ENCODE results near the gene PRR19. TPM values are rescaled to one million over a fixed set of nuclear protein-coding genes. Genes with fewer than 3 reads are reported as not detected.

Gene PRR19
- total RNA-seq, 2 donors from 2014 or later, result 0.32 to 1.0 TPM

GRCh38 chr19:42285988-42286348 lies 16.0 kb upstream of the PRR19 start:
- Histone ChIP-seq H3K9ac (ENCODE audit: low read depth in 2 of 2, low read length in 2 of 2) (peak overlapping the region in 1 of 2 donors; percentile 28), H3K27me3 (no peaks in the 10 kb centered on the region), H3K36me3 (peaks cover 14% of the 10 kb centered on the region), H3K27ac (no peak overlapping the region), H3K4me3 (no peak overlapping the region), H3K9me3 (no peaks in the 10 kb centered on the region), H3K4me1 (peaks cover 27% of the 10 kb centered on the region)
- intact Hi-C loops (cut with DNase I), result no loop called here
- TF ChIP-seq CTCF (IDR thresholded peaks at IDR 0.05), result no peak
- no peak for DNase-seq

DNA sequence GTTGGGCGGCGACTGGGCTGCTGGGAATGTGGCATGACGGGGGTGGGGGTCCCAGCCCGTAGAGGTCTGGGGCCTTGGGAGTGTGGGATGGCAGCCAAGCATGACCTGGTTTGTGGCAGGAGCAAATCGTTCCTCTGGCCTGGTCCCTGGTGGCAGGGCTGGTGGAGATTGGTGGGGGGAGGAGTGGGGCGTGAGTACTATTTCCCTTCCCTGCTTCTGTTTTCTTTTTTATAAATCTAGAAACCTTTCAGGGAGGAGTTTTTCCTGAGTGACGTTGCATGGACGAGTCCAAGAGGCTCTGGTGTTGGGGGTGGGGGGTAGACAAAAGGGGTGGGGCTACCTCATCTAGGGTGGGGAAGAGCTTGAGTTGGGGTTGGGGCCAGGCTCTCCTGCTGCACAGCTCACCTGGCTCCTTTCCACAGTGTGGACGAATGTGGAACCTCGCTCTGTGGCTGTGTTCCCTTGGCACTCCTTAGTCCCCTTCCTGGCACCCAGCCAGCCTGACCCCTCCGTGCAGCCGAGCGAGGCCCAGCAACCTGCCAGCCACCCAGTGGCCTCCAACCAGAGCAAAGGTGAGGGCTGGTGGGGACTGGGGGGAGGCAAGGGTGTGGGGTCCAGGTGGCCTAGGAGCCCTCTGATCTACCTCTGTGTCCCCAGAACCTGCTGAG lies 15.4 kb upstream of the PRR19 start:
- no peak overlapping the region for H3K9ac ChIP-seq (ENCODE audit: low read depth in 2 of 2, low read length in 2 of 2)
- H3K9me3 ChIP-seq, result no peaks in the 10 kb centered on the region
- DNase-seq, result no peak
- H3K4me3 ChIP-seq, result no peak overlapping the region
- no peak overlapping the region for H3K27ac ChIP-seq
- intact Hi-C loops (cut with DNase I), result no loop called here
- peaks cover 27% of the 10 kb centered on the region for H3K4me1 ChIP-seq
- H3K36me3 ChIP-seq, result peaks cover 14% of the 10 kb centered on the region
- H3K27me3 ChIP-seq, result no peaks in the 10 kb centered on the region
- TF ChIP-seq CTCF (IDR thresholded peaks at IDR 0.05), result no peak

DNA sequence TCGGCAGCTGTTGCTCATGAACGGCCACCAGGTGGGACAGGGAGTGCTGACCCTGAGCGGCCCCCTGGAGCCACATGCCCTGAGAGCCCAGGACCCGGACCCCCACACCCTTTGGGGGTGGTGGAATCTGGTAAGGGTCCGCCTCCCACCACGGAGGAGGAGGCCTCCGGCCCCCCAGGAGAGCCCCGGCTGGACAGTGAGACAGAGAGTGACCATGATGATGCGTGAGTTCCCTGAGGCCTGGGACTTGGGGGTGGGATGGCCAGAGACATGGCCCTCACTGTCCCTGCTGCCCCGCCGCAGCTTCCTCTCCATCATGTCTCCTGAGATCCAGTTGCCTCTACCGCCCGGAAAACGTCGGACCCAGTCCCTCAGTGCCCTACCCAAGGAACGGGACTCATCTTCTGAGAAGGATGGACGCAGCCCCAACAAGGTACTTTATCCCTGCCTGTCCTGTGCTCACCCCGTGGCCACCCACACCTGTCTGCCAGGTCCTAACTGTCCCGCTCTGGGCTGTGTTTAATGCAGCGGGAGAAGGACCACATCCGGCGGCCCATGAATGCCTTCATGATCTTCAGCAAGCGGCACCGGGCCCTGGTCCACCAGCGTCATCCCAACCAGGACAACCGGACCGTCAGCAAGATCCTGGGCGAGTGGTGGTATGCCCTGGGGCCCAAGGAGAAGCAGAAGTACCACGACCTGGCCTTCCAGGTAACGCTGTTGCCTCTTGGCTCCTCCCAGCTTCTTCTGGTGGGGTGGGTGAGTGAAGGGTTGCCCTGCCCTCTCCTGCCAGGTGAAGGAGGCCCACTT lies 14.7 kb upstream of the PRR19 start:
- TF ChIP-seq CTCF (IDR thresholded peaks at IDR 0.05), result no peak
- DNase-seq, result no peak
- Histone ChIP-seq H3K27ac (no peak overlapping the region), H3K36me3 (peaks cover 14% of the 10 kb centered on the region), H3K9ac (ENCODE audit: low read depth in 2 of 2, low read length in 2 of 2) (no peak overlapping the region), H3K4me3 (no peak overlapping the region), H3K9me3 (no peaks in the 10 kb centered on the region), H3K4me1 (peaks cover 26% of the 10 kb centered on the region), H3K27me3 (no peaks in the 10 kb centered on the region)
- intact Hi-C loops (cut with DNase I), result no loop called here

- Histone ChIP-seq H3K27me3 (no peaks in the 10 kb centered on the region), H3K27ac (no peak overlapping the region), H3K4me1 (peaks cover 20% of the 10 kb centered on the region), H3K9ac (ENCODE audit: low read depth in 2 of 2, low read length in 2 of 2) (no peak overlapping the region), H3K4me3 (no peak overlapping the region), H3K36me3 (peaks cover 14% of the 10 kb centered on the region), H3K9me3 (no peaks in the 10 kb centered on the region)
- no peak for TF ChIP-seq CTCF (IDR thresholded peaks at IDR 0.05)
- DNase-seq, result no peak
- intact Hi-C loops (cut with DNase I), result no loop called here
Measured at GRCh38 chr19:42287827-42288107, 14.2 kb upstream of the PRR19 start.

DNA sequence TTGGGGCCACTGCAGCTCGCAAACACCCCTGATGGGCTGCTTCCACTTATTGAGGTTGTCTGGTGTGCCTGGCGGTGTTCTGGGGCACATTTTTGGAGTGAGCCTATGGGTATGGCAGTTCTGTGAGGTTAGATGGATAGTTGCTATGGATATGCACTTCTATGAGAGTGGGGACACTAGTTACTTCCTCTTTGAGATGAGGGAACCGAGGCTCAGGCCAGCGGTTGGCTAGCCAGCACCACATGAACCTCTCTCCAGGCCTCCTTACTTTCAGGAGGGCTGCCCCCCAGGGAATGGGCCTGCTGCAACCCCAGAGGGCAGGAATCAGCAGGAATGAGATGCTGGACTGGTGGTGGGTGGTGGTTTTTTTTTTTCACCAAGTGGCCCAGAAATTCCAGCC lies 13.5 kb upstream of the PRR19 start:
- no peak for TF ChIP-seq CTCF (IDR thresholded peaks at IDR 0.05)
- intact Hi-C loops (cut with DNase I), result no loop called here
- H3K36me3 ChIP-seq, result peaks cover 14% of the 10 kb centered on the region

More for the DNA sequence above, 13.5 kb upstream of the PRR19 start:
- Histone ChIP-seq H3K27ac (no peak overlapping the region), H3K27me3 (no peaks in the 10 kb centered on the region), H3K9ac (ENCODE audit: low read depth in 2 of 2, low read length in 2 of 2) (no peak overlapping the region), H3K4me1 (peaks cover 14% of the 10 kb centered on the region), H3K9me3 (no peaks in the 10 kb centered on the region), H3K4me3 (no peak overlapping the region)
- DNase-seq, result no peak

All from colonic mucosa (tissue), 4 donors.